ENCODE results near the gene LRRC8E.

- TF ChIP-seq POLR2A (IDR thresholded peaks at IDR 0.05), result no peak
- TF ChIP-seq CTCF (IDR thresholded peaks at IDR 0.05), result no peak
Observed at GRCh38 chr19:7842661-7843294, 45.5 kb upstream of the LRRC8E start.

Measured in body of pancreas (tissue), 4 donors.